Trophoblast cell (in vitro differentiated cells and primary cell): ENCODE results near the gene GABRD.

Experiments used
- DNase-seq, 2 donors: peaks; one replicate each; pipeline ENCODE4 v3.0.0-alpha.2; 2016
- H2AFZ ChIP-seq: 2 replicates; pipeline ENCODE4 v1.6.1; 2013; ENCODE audit warnings: low read length, moderate library complexity, mild to moderate bottlenecking; ENCODE audit not compliant: insufficient read depth, poor library complexity
- H2AK5ac ChIP-seq: 2 replicates; pipeline ENCODE4 v1.6.1; 2013; ENCODE audit warnings: mild to moderate bottlenecking, low read length
- H2BK120ac ChIP-seq: 2 replicates; pipeline ENCODE4 v1.6.1; 2013; ENCODE audit warnings: low read length, mild to moderate bottlenecking, moderate library complexity; ENCODE audit not compliant: insufficient read depth, poor library complexity
- H2BK12ac ChIP-seq: 2 replicates; pipeline ENCODE4 v1.6.1; 2013; ENCODE audit warnings: mild to moderate bottlenecking, low read length, moderate library complexity
- H2BK5ac ChIP-seq: 2 replicates; pipeline ENCODE4 v1.6.1; 2013; ENCODE audit warnings: low read length, low read depth, moderate library complexity, mild to moderate bottlenecking; ENCODE audit not compliant: poor library complexity
- H3K14ac ChIP-seq: 2 replicates; pipeline ENCODE4 v1.6.1; 2013; ENCODE audit warnings: mild to moderate bottlenecking, low read length
- H3K18ac ChIP-seq: 2 replicates; pipeline ENCODE4 v1.6.1; 2013; ENCODE audit warnings: mild to moderate bottlenecking, low read length
- H3K23ac ChIP-seq: 2 replicates; pipeline ENCODE4 v1.6.1; 2013; ENCODE audit warnings: low read length
- H3K27ac ChIP-seq: 2 replicates; pipeline ENCODE4 v1.5.1; 2013; ENCODE audit warnings: low read depth, mild to moderate bottlenecking, inconsistent platforms, low read length, moderate library complexity
- H3K27me3 ChIP-seq: 2 replicates; pipeline ENCODE4 v1.6.1; 2013; ENCODE audit warnings: inconsistent platforms, mild to moderate bottlenecking, low read length, moderate library complexity; ENCODE audit not compliant: insufficient read depth
- H3K36me3 ChIP-seq, 2 experiments: 1 replicate in 1 of 2; 2 replicates in 1 of 2; pipeline ENCODE4 v1.6.1; 2013; ENCODE audit warnings: low read length in 2 of 2, mild to moderate bottlenecking in 2 of 2, moderate library complexity in 1 of 2; ENCODE audit not compliant: insufficient read depth in 2 of 2, control insufficient read depth in 1 of 2
- H3K4ac ChIP-seq: 2 replicates; pipeline ENCODE4 v1.6.1; 2013; ENCODE audit warnings: low read depth, mild to moderate bottlenecking, low read length, moderate library complexity
- H3K4me1 ChIP-seq, 2 experiments: 1 replicate in 1 of 2; 2 replicates in 1 of 2; pipeline ENCODE4 v1.6.1; 2013; ENCODE audit warnings: low read length in 2 of 2, mild to moderate bottlenecking in 2 of 2, moderate library complexity in 1 of 2; ENCODE audit not compliant: insufficient read depth in 2 of 2, control insufficient read depth in 1 of 2
- H3K4me2 ChIP-seq: 2 replicates; pipeline ENCODE4 v1.6.1; 2013; ENCODE audit warnings: inconsistent platforms, mild to moderate bottlenecking, low read length, moderate library complexity
- H3K4me3 ChIP-seq: 2 replicates; pipeline ENCODE4 v1.5.1; 2013; ENCODE audit warnings: mild to moderate bottlenecking, low read depth, low read length, inconsistent platforms
- H3K79me1 ChIP-seq: one replicate; pipeline ENCODE4 v1.6.1; 2013; ENCODE audit warnings: low read length
- H3K79me2 ChIP-seq: 2 replicates; pipeline ENCODE4 v1.6.1; 2013; ENCODE audit warnings: low read length, mild to moderate bottlenecking; ENCODE audit not compliant: control insufficient read depth, insufficient read depth, poor library complexity
- H3K9ac ChIP-seq: 2 replicates; pipeline ENCODE4 v1.6.1; 2013; ENCODE audit warnings: mild to moderate bottlenecking, low read length
- H3K9me3 ChIP-seq: 2 replicates; pipeline ENCODE4 v1.6.1; 2013; ENCODE audit warnings: low read depth, mild to moderate bottlenecking, control low read depth, inconsistent platforms, low read length; ENCODE audit not compliant: insufficient read depth
- H4K12ac ChIP-seq: 2 replicates; pipeline ENCODE4 v1.6.1; 2013; ENCODE audit warnings: low read depth, mild to moderate bottlenecking, low read length, moderate library complexity
- H4K8ac ChIP-seq: 2 replicates; pipeline ENCODE4 v1.6.1; 2013; ENCODE audit warnings: low read depth, mild to moderate bottlenecking, low read length, moderate library complexity
- H4K91ac ChIP-seq: one replicate; pipeline ENCODE4 v1.6.1; 2013; ENCODE audit warnings: low read depth, mild to moderate bottlenecking, low read length, moderate library complexity
- WGBS: extraction: QIAGEN DNeasy Blood & Tissue Kit; methylation state at CpG from one replicate; pipeline ENCODE4 v1.1.7; 2013; ENCODE audit warnings: missing lambda C conversion rate; ENCODE audit not compliant: insufficient read length, insufficient coverage; ENCODE audit errors: extremely low coverage; 5-methylcytosine and 5-hydroxymethylcytosine counted together

The GABRD gene

GRCh38 chr1:2068951-2069350, 49.8 kb downstream of the GABRD start:
- Histone ChIP-seq H2AK5ac (no peak overlapping the region), H3K9ac (no peak overlapping the region)
- no CpG with 5 or more reads among the region's 19 CpGs for WGBS

GRCh38 chr1:2070016-2070415, 50.9 kb downstream of the GABRD start:
- no peaks in the 10 kb centered on the region for H3K79me1 ChIP-seq
- H3K9ac ChIP-seq = no peak overlapping the region
- H3K27ac ChIP-seq = no peak overlapping the region
- H3K4me1 ChIP-seq = no peaks in the 10 kb centered on the region
- H3K4ac ChIP-seq = no peak overlapping the region
- WGBS = no CpG with 5 or more reads among the region's 11 CpGs
- no peak overlapping the region for H4K8ac ChIP-seq
- H3K23ac ChIP-seq = no peak overlapping the region
- no peak overlapping the region for H2BK120ac ChIP-seq
- H3K4me3 ChIP-seq = no peak overlapping the region
- no peak overlapping the region for H4K91ac ChIP-seq
- no peak overlapping the region for H2BK12ac ChIP-seq
- no peak overlapping the region for H2AFZ ChIP-seq
- H3K27me3 ChIP-seq = no peaks in the 10 kb centered on the region
- peaks cover 34 to 44% of the 10 kb centered on the region in 2 experiments for H3K36me3 ChIP-seq
- H2BK5ac ChIP-seq = no peak overlapping the region
- no peak for DNase-seq
- H4K12ac ChIP-seq = no peak overlapping the region
- H3K4me2 ChIP-seq = no peak overlapping the region
- no peak overlapping the region for H3K18ac ChIP-seq
- no peaks in the 10 kb centered on the region for H3K9me3 ChIP-seq
- H3K79me2 ChIP-seq = no peaks in the 10 kb centered on the region
- no peak overlapping the region for H2AK5ac ChIP-seq
- H3K14ac ChIP-seq = no peak overlapping the region

More at GRCh38 chr1:2068951-2069350, 49.8 kb downstream of the GABRD start:
- Histone ChIP-seq H3K4ac (no peak overlapping the region), H3K23ac (no peak overlapping the region), H4K12ac (no peak overlapping the region), H3K18ac (no peak overlapping the region), H3K4me1 (no peaks in the 10 kb centered on the region), H3K79me2 (no peaks in the 10 kb centered on the region), H3K79me1 (no peaks in the 10 kb centered on the region), H2BK120ac (no peak overlapping the region), H2BK5ac (no peak overlapping the region), H3K27ac (no peak overlapping the region), H3K4me2 (no peak overlapping the region), H4K8ac (no peak overlapping the region), H2BK12ac (no peak overlapping the region), H3K9me3 (no peaks in the 10 kb centered on the region), H4K91ac (no peak overlapping the region), H3K4me3 (no peak overlapping the region), H3K27me3 (no peaks in the 10 kb centered on the region), H3K36me3 (peaks cover 33 to 36% of the 10 kb centered on the region in 2 experiments), H3K14ac (no peak overlapping the region), H2AFZ (no peak overlapping the region)
- no peak for DNase-seq

GRCh38 chr1:2070800-2071530, 51.8 kb downstream of the GABRD start:
- Histone ChIP-seq H2BK120ac (no peak overlapping the region), H2BK12ac (no peak overlapping the region), H3K14ac (no peak overlapping the region), H3K9me3 (no peaks in the 10 kb centered on the region), H3K23ac (no peak overlapping the region), H2AFZ (no peak overlapping the region), H3K4ac (no peak overlapping the region), H3K4me1 (no peaks in the 10 kb centered on the region), H3K4me3 (no peak overlapping the region), H3K9ac (no peak overlapping the region), H3K4me2 (no peak overlapping the region), H4K91ac (no peak overlapping the region), H4K12ac (no peak overlapping the region), H3K79me2 (no peaks in the 10 kb centered on the region), H3K18ac (no peak overlapping the region), H4K8ac (no peak overlapping the region), H3K36me3 (peaks cover 42 to 46% of the 10 kb centered on the region in 2 experiments), H3K79me1 (no peaks in the 10 kb centered on the region), H2BK5ac (no peak overlapping the region), H3K27me3 (no peaks in the 10 kb centered on the region), H2AK5ac (no peak overlapping the region), H3K27ac (no peak overlapping the region)
- no CpG with 5 or more reads among the region's 36 CpGs for WGBS
- no peak for DNase-seq

- no CpG with 5 or more reads among the region's 25 CpGs for WGBS
- Histone ChIP-seq H3K79me1 (no peaks in the 10 kb centered on the region), H3K4me1 (no peaks in the 10 kb centered on the region), H3K4me3 (no peak overlapping the region), H3K4ac (no peak overlapping the region), H3K9me3 (peaks cover 6% of the 10 kb centered on the region), H2BK5ac (no peak overlapping the region), H3K27me3 (no peaks in the 10 kb centered on the region), H4K12ac (no peak overlapping the region), H3K27ac (no peak overlapping the region), H3K4me2 (no peak overlapping the region), H3K79me2 (no peaks in the 10 kb centered on the region), H2BK120ac (no peak overlapping the region), H2BK12ac (no peak overlapping the region), H4K91ac (no peak overlapping the region), H2AFZ (no peak overlapping the region), H3K36me3 (peaks cover 52% of the 10 kb centered on the region in 2 experiments), H3K23ac (no peak overlapping the region), H3K18ac (no peak overlapping the region), H3K9ac (no peak overlapping the region), H4K8ac (no peak overlapping the region), H3K14ac (no peak overlapping the region), H2AK5ac (no peak overlapping the region)
- DNase-seq = no peak
These were observed 53.1 kb downstream of the GABRD start for GRCh38 chr1:2072109-2072806.
